ENCODE results near the gene TAAR8.
"Not testable (repeated sequence)": the region's sequence is repeated elsewhere in the genome, so short reads cannot be mapped to it uniquely, and the experiment has no call there.

TAAR8 gene, protein sequence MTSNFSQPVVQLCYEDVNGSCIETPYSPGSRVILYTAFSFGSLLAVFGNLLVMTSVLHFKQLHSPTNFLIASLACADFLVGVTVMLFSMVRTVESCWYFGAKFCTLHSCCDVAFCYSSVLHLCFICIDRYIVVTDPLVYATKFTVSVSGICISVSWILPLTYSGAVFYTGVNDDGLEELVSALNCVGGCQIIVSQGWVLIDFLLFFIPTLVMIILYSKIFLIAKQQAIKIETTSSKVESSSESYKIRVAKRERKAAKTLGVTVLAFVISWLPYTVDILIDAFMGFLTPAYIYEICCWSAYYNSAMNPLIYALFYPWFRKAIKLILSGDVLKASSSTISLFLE

DNA sequence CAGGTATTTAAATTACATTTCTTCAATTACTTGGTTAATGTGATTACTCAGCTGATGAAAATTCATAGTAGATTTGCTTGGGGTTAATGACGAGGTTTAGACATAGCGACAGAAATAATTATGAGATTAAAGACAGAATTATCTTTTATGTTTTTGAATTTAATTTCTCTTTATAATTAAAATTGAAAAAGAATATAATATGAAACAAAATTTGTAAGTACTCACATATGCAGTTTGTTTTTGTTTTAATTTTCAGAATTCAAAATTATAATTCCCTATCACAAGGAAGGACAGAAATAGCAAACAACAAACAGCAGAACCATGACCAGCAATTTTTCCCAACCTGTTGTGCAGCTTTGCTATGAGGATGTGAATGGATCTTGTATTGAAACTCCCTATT lies at the start of gene TAAR8:
TSS of gene TAAR8 (plus strand) at position 301 of the 400 bp plus-strand sequence. CDS start at position 322, 21 bp downstream.
- no peak for FAIRE-seq

DNA sequence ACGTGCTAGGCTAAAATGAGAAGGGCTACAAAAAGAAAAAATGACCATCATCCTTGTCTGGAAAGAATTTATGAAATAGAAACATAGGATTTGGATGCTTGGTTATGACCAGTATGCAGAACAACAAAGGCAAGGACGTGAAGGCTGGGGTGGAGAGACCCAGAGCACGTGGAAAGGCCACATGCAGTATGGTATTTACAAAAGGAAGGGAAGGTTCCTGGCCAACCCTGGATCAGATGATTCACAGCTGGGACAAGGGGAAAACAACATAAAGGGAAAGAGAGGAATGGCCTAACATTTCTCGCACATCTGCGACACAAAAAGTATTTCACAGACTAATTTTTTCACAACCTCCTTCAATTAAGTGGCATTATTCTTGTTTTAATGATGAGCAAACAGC lies 47.7 kb upstream of the TAAR8 start:
- FAIRE-seq: no peak

DNA sequence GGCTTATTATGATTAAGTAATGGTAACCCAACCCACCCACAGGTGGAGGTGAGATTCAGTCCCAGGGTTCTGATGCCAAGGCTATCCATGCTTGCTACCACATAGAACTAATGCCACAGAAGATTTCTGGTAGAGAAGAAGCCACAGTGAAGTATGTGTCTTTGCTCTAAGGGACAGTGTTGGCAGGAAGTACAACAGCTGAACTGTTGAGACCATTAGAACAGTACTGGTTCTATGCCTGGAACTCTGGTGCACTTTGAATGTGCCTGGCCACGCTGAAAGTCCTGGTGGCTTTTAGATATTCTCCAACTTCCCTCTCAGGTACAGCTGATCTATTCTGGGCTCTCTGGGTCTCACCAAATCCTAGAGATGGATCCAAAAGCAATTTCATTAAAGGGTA lies 47.3 kb upstream of the TAAR8 start:
- no peak for FAIRE-seq

DNA sequence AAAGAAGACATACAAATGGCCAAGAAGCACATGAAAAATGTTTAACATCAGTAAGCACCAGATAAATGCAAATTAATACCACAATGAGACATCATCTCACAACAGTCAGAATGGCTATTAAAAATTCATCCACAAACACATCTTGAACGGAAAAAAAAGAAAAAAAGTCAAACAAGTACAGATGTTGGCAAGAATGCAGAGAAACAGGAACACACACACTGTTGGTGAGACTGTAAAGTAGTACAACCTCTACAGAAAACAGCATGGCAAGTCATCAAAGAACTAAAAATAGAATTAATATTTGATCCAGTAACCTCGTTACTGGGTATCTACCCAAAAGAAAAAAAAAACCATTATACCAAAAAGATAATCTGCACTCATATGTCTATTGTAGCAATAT lies 46.0 kb upstream of the TAAR8 start:
- FAIRE-seq: no peak

DNA sequence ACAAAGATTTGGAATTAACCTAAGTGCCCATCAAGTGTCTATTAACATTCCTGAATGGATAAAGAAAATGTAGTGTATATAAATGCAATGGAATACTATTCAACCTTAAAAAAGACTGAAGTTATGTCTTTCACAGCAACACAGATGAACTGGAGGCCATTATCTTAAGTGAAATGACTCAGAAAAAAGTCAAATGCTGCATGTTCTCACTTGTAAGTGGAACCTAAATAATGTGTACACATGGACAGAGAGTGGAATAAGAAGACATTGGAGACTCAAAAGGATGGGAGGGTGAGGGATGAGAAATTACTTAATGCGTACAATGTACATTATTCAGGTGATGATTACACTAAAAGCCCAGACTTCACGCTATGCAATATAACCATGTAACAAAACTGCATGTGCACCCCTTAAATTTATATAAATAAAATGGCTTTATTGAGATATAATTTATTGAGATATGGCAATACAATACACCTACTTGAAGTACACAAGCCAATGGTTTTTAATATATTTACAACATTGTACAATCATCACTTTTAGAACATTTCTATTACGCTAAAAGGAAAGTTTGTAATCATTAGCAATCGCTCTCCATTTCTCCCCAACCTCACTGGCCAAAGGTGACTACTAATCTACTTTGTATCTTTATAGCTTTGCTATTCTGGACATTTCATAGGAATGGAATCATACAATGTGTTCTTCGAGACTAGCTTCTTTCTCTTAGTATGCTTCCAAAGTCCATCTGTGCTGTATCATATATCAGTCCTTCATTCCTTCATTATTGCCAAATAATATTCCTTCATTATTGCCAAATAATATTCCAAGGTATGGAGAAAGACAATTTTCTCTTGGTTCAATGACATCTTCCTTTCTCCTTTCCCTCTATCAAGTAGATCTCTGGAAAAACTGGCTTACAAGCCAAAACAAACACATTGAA lies 45.3 kb upstream of the TAAR8 start:
- no peak for FAIRE-seq

DNA sequence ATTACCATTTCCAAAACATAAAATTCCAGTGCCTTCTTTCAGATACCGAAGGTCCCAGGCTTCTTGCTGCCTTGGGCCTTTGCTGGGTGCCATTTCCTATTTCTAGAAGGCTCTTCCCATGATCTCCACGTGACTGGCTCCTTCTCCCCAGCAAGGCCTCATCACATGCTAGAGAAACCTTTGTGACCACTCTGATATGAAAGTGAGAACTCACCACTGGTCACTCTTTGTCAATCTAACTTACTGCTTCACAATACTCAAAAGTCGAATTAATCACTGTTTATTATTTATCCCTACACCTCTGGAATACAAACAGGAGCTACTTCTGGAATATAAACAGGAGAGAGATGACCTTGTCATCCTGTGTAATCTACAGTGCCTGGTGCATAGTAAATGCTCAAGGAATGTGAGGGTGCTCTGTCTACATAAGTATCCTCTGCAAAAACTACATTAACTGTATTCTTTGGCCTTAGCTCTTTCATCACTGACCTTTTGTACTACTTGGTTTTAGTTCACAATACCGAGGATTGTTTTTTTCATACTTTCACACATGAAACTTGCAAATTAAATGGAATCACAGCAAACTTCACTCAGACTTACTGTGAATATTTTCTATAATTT lies 41.2 kb upstream of the TAAR8 start:
- no peak for FAIRE-seq

DNA sequence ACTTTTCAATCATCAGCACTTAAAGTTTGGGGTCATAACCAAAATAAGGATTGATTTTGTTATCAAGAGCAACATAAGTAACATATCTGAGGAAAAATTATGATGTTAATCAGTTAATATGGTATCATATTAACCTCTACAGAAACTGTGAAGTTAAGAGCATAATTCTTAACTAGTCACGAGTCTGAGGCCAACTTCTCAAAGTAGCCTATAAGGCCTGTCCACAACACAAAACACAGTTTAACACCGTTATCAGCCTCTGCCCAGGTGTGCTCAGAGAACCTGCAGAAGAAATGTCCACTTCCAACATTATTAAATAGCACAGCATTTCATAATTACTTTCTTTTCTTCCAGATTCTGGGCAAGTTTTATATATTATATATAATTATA lies 40.6 kb upstream of the TAAR8 start:
- no peak for FAIRE-seq

DNA sequence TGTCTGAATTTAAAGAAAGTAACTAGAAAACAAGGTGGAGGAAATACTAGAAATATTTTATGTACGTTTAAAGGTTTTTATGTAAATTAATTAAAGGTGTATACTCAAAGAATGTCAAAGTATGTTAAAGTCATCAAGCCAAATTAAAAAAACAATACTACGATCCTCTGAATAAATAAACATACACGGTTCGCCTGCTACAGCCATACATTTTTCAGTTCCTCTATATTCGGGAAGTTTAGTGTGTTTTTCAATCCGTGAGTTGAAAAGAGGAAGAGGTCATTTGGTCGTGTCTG lies 40.2 kb upstream of the TAAR8 start:
- no peak for FAIRE-seq

DNA sequence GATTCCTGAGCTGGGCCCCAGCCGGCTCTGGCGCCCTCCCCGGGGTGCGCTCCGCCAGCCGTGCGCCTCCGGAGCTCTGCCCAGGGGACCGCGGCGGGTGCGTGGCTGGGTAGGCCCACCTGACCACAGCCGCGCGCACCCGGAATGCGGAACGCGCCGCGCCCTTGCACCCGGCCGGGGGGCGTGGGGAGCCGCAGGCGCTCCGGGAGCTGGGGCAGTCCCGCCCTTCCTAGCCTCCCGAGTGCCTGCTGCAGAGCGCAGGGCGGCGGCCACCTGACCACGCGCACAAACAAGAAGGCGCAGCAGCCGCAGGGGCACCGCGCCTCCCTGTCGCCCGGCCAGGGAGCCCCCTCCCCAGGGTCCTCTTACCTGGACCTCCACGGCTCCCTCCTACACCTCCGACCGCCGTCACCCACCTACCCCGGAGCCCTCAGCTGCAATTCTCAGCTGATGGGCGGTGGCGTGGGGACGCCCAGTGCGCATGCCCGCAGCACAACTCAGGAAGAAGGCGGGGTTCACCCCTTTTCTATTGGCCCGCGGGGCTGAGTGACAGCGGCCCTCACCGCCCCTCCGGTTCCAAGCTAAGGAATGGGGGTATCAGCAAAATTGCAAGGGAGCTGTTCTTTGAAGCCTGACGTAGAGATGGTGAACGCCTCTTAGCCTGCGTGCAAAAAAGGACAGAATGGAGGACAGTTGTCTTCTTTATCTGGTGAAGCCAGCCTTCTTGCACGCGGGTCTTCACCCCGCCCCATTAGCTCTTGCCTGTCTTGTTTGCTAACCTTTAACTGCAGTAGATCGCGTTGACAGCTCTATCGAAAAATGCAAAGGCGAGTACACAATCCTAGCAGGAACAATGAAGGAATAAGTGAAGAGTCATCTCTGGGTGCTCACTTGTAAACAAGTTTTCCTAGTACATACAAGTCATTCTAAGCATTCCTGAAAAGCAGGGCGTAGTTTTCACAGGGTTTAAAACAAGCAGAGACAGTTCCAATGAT lies 39.5 kb upstream of the TAAR8 start, which contains the start of gene STX7:
TSS of gene STX7 (minus strand) at position 479 of the 995 bp plus-strand sequence. CDS start 9,586 bp downstream, outside the sequence.
- FAIRE-seq: peak; percentile 59

DNA sequence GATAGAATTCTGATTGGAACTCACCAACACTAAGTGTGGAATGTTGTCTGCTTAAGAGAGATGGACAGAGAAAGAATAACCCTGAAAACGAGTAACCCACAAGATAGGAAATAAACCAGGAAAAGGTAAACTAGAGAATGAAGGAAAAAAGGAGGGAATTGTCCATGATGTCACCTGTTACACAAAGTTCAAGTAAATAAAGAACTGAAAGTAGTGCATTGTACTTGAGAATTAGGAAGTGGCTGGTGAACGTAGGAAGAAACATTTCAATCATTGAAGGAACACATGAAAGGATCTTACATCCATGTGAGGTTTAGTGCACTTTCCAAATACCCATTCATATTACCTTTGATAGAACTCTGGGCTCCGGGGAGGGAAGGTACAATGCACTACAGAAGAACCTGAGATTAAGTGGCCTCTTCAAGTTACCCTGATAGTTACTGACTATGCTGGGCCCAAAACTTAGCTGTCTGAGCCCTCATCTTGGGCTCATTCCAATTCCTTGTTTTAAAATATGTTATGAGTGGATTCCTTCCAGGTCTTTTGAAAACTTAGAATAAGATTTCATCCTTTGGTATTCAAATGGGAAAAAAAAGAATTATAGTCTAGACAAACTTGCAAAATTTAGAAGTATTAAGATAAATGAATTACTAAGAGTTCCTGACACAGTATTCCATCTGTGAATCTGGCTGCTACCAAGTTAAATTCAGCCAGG lies 38.5 kb upstream of the TAAR8 start:
- FAIRE-seq: no peak

DNA sequence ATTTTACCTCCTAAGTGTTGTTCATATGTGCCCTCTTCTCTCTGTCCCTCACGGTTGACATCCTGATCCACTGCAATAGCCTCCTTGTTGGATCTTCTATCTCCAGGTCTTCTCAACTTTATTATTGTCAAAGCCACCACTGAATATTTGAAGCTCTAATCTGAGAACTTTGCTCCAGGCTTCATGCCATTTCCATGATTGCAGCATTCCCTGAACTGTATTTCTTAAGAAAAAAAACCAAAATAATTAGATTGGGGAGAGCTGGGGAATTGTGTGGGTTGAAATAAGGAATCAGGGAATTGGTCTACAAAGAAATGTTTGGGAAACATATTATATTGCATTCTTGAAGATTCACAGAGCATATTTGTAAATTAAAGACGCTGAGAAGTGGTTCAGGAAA lies 37.1 kb upstream of the TAAR8 start:
- FAIRE-seq: no peak

DNA sequence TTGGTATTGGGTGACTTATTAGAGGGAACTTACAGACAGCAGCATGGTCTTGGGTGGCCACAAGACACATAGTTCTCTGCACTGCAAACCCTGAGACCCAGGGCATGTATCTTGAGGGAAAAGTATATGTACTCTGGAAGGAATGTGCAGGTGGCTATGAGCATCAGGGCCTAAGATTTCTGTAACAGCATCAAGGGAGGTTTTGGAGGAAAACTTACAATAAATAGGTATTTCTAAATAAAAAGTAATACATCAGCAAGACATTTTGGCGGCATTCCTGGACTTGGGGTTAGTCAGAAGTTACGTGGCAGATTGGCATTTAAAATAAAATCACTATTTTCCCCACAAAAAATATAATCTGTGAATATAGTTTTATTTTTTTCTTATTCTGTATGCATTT lies 31.5 kb upstream of the TAAR8 start:
- FAIRE-seq: no peak

DNA sequence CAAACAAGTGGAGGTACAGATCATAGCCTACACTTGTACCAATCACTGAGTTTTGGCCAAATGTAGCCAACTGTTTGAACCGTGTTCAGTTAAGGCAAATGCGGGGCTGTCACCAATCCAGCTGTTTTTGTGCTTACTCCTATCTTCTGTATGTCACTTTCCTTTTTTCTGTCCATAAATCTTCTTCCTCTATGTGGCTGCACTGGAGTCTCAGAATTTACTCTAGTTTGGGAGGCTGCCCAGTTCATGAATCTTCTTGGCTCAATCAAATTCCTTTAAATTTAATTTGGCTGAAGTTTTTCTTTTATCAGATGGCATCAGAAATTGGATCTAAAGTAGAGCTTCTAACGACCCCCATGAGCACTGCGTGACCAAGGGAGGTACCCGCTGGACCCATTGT lies 27.8 kb upstream of the TAAR8 start:
- FAIRE-seq: no peak

DNA sequence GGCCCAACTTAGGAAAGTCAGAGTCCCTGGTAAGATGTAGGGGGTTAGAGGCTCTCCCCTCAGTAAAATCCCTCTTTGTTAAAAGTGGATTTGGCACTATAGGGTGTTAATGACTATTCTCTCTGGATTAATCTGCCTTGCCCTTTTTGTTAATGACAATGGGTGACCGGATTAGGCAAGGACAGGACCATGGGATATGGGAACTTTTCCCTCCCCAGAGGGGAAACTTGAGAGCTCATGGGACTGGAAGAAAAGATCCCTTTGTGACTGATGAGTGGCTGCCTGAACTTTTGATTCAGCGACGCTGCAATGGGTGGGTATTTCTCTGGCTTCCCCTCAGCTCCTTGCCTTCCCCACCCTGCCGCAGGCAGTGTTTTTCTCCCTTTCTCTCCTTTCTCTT lies 26.6 kb upstream of the TAAR8 start:
- FAIRE-seq: no peak

DNA sequence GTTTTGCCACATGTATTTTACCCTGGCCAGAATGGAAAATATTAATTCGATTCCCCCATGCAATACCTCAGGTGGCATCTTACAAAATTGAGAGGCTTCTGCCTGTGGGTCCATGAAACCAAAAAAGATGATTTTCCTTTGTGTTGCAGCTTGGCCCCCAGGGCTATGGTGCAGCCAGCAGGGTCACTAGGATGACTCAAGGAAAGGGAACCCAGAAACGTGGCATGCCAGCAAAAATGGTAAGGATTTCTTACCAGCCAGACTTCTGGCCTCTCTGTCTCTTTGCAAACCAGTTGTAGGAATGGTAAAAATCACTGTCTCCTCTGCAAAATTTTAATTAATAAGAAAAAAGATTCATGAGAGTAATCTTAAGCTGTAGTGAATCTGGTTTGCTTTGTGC lies 26.0 kb upstream of the TAAR8 start:
- no peak for FAIRE-seq

DNA sequence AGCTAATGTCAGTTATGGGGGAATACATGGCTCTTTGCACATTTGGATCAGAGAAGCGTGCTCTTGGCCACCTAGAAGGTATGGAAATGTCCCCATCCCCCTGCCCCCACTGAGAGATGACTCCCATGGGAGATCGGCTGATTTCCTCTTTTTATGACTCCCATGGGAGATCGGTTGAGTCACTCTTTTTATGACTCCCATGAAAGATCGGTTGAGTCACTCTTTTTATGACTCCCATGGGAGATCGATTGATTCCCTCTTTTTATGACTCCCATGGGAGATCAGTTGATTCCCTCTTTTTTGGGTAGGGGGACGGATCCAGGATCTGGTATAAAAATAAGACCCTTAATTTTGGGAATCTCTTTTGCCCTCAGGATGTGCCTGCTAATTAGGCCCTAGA lies 24.7 kb upstream of the TAAR8 start:
- FAIRE-seq: no peak

DNA sequence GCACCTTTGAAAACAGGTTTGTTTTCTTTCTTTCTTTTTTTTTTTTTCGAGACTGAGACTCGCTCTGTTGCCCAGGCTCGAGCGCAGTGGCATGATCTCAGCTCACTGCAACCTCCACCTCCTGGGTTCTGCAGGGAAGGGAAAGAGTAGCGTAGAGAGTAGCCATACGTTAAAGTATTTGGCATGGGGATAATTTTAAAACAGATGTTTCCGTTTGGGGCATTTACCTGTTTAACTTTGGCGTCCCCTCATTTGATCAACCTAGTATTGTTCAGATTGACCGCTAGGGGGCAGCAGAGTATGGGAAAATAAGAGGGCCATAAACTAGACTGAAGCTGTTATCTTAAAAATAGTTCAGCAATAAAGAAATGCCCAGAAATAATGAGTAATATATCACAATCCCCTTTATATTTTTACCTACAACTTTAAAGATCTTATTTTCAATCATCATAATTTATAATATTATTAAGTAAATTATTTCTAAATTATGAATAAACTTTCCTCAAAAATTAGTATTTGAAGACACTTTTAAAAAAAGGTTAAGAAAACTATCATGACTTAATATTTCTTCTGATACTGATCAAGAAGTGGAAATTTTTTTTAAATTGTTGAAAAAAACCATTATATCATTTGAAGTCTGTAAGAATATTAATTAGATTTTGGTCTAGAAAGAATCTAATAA lies 22.0 kb upstream of the TAAR8 start:
- FAIRE-seq: peak; percentile 94

DNA sequence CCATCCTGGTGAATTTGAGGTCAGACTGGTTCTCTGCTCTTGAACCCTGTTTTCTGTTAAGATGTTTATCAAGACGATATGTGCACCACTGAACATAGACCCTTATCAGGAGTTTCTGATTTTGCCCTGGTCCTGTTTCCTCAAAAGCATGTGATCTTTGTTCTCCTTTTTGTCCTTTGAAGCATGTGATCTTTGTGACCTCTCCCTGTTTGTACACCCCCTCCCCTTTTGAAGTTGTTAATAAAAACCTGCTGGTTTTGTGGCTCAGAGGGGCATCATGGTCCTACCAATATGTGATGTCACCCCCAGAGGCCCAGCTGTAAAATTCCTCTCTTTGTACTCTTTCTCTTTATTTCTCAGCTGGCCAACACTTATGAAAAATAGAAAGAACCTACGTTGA lies 17.9 kb upstream of the TAAR8 start:
- not testable (repeated sequence) for FAIRE-seq

DNA sequence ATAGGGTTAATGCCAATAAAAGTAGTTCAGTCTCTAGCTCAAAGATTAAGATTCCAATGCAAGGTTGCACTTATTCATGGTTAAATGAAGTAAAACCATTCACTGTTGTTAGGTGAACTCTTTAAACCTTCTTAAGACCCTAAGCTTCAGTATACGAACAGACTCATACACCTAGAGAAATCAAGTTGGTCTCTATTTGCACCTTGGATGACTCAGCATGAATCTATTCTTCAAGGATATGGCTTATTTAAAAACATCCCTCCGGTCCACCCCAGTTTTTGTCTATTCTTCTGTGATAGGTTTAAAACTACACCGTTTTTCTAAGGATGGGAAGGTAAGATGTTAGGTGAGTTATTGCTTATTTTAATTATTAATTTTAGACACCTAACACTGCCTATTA lies 15.3 kb upstream of the TAAR8 start:
- FAIRE-seq: no peak

DNA sequence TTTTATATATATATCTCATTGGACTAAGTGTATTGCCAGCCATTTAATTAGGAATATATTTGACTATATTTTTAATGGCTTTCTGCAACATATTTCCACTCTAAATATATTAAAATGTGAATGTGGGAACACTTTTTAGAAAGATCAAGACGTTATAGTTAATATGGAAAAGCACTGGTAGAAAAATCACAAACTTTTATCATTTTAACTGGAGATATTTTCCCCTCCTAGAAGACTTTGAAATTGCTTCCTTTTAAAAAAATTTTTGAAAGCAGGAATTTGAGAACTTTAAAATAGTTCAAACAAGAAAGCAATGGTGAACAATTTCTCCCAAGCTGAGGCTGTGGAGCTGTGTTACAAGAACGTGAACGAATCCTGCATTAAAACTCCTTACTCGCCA lies 14.5 kb upstream of the TAAR8 start, which contains the start of gene TAAR9:
TSS of gene TAAR9 (plus strand) at position 301 of the 400 bp plus-strand sequence. CDS start at position 314, 13 bp downstream.
- FAIRE-seq: no peak

DNA sequence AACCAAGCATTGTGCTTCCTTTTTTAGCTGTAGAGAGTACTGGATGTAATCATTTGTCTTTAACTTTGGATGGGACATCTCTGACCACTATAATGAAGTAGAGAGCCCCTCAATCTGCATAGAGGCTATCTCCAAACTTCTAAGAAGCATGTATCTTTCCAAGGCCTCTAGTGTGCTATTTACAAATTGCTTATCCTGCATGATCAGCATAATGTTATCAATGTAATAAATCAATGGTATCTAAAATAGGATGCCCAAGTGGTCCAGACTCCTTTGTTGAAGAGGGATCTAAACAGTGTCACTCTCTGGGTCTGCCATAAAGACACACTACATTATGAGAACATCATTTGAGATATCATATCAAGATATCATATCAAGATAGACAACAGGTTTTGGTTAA lies 7.6 kb upstream of the TAAR8 start:
- no peak for FAIRE-seq

Measured in endometrium (tissue), 2 donors.